ENCODE data around the gene PHACTR1.

Gene PHACTR1

GRCh38 chr6:12802440-12802839 lies 85.9 kb downstream of the PHACTR1 start:
- DNase-seq (ENCODE audit: low read depth in 3 of 3), result no peak

- no peak for DNase-seq (ENCODE audit: low read depth in 3 of 3)
These were observed 86.9 kb downstream of the PHACTR1 start for GRCh38 chr6:12803486-12803885.

DNA sequence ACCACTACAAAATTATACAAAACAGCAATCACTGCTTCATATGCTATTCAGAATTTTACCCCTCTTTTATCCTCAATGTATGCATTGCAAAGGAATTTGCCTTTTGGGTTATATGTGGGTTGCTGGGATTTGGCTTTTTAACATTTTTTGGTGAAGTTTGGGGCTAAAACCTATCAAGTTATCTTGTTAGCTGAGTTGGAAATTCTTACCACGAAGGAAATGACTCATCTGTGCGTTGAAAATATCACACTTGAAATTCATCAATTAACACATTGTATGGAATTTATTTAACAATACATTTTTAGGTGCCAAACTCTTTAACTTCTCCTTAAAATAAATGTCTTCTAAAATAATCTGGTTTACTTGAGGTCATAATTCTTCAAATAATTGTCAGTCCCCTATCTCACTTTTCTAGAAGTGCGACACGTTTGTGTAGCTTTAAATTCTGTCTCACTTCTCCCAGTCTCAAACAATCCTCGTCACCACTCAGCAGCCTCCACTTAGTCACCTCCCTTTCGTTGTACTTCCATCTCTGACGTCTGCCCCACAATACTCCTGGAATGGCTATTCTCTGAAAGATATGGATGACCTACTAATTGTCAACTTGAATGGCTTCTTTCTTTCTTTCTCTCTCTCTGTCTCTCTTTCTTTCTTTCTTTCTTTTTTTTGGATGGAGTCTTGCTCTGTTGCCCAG lies 88.5 kb downstream of the PHACTR1 start:
- DNase-seq (ENCODE audit: low read depth in 3 of 3), result no peak

GRCh38 chr6:12806136-12806535 lies 89.6 kb downstream of the PHACTR1 start:
- no peak for DNase-seq (ENCODE audit: low read depth in 3 of 3)

- no peak for DNase-seq (ENCODE audit: low read depth in 3 of 3)
These were observed 90.2 kb downstream of the PHACTR1 start for GRCh38 chr6:12806796-12807195.

DNA sequence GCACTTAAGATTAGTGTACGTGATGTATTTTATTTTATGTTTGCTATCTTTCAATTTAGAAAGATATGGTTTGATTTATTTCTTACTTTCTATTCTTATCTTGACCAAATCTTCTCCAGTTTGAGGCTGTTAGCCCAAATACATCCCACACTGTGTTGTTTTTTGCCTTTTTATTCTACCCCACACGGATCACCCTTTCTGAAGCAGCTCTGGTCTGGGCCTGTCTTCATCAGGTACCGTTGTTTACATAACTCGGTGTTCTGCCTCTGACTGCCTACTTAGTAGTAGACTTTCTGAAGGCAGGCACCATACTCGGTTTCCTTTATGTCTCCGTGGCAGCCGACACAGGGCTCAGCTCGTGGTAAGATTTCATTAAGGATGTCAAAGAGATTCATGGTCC lies 95.0 kb downstream of the PHACTR1 start:
- DNase-seq (ENCODE audit: low read depth in 3 of 3), result no peak

DNA sequence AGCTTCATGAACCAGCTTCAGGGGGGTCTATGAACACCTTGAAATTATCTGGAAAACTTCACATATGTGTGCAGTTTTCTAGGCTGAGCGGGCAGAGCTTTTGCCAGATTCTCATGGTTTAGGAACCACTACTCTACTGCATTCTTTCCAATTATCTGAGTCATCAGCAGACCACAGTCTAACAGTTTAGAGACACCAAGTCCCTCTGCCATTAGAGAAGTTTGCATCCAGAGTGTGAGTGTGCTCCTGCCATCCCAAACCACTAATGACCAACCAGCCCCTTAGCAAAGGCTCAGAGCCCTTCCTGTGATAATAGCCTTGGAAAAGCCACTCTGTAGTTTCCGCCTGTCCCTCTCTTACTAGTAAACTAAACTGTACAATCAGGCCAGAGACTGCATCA lies 96.8 kb downstream of the PHACTR1 start:
- no peak for DNase-seq (ENCODE audit: low read depth in 3 of 3)

DNA sequence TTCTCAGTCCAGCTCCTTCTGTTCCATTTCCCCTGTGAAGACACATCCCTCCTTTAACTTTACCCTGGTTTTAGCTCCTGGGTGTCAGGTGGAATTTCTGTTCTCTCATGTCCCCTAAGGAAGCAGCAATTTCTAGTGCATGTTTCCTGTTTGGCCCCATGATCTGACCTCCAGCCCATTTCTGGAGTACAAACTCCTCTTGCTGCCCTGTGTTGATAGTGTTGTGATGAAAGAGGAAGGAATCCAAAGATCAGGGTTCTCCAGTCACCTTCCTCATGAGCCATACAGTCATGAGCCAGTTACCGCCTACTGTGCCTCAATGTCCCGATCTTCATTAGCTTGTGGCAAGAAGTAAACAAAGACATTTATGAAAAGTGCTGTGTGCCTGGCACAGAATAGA lies 97.4 kb downstream of the PHACTR1 start:
- no peak for DNase-seq (ENCODE audit: low read depth in 3 of 3)

DNA sequence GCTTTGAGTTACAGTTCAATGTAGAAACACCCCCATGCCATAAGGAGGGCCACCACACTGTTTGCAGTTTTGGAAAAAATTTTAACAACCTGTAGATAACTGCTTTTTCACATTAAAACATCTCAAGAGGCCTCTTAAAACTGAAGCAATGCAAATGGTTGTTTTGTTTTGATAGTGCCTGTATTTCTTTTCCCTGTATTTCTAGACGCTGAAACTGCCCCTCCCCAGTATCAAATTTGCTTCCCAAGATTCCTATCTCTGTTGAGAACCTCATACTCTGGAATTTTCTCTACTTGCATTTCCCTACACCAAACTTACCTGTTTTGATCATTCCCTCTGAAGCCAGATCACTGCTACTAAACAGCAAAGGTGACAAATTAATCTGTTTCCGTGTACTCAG lies 98.5 kb downstream of the PHACTR1 start:
- no peak for DNase-seq (ENCODE audit: low read depth in 3 of 3)

GRCh38 chr6:12815884-12816600 lies 99.5 kb downstream of the PHACTR1 start:
- no peak for DNase-seq (ENCODE audit: low read depth in 3 of 3)

- no peak for DNase-seq (ENCODE audit: low read depth in 3 of 3)
These were observed 101.8 kb downstream of the PHACTR1 start for GRCh38 chr6:12818324-12818723.

DNA sequence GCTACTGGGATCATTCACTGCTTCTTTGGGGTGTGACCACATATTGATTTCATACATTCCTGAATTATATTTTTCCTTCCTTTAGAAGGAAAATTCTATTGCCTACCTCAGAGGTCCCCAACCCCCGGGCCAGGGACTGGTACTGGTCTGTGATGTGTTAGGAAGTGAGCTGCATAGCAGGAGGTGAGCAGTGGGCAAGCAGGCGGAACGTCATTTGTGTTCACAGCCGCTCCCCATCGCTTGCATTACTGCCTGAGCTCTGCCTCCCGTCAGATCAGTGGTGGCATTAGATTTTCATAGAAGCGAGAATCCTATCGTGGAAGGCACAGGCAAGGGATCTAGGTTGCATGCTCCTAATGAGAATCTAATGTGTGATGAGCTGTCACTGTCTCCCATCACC lies 107.3 kb downstream of the PHACTR1 start:
- no peak for DNase-seq (ENCODE audit: low read depth in 3 of 3)

GRCh38 chr6:12826584-12826983 lies 110.0 kb downstream of the PHACTR1 start:
- DNase-seq (ENCODE audit: low read depth in 3 of 3), result no peak

DNA sequence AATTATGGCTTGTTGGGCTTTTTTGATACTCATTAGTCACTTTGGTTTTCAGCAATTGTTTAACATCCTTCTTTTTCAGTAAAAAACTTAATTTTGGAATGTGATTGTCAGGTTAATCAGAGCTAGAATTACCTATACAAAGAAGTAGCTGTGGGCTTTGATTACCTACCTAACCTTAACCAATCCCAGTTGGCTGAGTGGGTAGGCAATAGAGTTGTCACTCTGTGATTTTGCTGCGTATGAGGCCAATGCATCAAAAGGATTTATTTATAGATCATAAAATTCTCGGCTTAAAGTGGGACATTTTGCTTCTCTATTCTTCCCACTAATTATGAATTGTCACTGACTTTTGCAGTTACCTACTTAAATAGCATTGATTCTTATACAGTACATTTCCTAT lies 111.4 kb downstream of the PHACTR1 start:
- no peak for DNase-seq (ENCODE audit: low read depth in 3 of 3)

- no peak for DNase-seq (ENCODE audit: low read depth in 3 of 3)
These were observed 115.7 kb downstream of the PHACTR1 start for GRCh38 chr6:12832226-12832735.

- DNase-seq (ENCODE audit: low read depth in 3 of 3), result no peak
These were observed 119.4 kb downstream of the PHACTR1 start for GRCh38 chr6:12836009-12836408.

- DNase-seq (ENCODE audit: low read depth in 3 of 3), result no peak
These were observed 125.1 kb downstream of the PHACTR1 start for GRCh38 chr6:12841619-12842018.

GRCh38 chr6:12842114-12842513 lies 125.5 kb downstream of the PHACTR1 start:
- no peak for DNase-seq (ENCODE audit: low read depth in 3 of 3)

DNA sequence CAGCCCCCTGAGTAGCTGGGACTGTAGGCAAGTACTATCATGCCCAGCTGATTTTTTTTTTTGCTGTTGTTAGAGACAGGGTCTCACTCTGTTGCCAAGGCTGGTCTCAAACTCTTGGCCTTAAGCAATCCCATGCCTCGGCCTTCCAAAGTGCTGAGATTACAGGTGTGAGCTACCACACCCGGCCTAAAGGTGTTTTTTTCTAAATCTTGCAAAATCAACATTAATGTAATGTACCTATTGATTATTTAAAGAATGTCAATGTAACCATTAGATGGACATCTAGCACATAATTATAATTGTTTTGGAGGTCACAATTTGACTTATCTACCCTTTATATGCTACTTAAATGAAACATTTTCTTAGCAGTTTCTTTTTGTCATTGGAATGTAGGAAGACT lies 126.1 kb downstream of the PHACTR1 start:
- no peak for DNase-seq (ENCODE audit: low read depth in 3 of 3)

GRCh38 chr6:12844284-12845223 lies 128.0 kb downstream of the PHACTR1 start:
- no peak for DNase-seq (ENCODE audit: low read depth in 3 of 3)

DNA sequence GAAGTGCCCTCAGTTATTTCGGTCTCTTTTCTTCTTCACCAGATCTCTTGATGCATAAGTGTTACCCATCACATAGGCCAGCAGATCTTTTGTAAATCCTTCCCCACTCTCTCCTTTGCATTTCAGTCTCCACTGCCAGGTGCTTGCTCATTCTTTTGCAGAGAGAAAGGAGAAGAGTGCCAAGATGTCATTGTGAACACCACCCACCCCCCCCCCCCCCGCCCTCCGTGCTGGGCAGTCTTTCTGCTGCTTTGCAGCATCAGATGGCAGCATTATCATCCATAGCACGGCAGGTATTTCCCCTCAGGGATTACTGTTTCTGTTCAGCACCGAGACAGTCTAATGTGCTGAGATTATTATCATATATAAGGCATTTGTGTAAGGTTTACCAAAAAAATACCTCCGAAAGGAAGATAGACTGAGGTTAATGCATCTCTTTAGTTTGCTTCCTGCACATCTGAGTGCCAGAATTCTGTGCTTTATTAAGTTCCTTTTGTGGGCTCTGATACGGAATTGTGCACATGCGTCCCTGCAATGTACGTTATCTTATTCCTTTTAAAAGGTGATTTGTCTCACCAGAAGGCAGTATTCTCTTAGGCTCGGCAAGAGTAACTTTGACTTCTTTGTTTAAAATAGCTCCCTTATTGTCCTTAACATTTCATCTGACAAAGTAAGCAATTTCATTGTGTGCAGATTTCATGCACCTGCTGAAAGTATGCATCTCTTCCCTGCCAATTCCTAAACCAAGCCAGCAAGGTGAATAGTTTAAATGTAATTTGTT lies 128.8 kb downstream of the PHACTR1 start:
- DNase-seq (ENCODE audit: low read depth in 3 of 3), result no peak

Data from stimulated activated CD4-positive, alpha-beta T cell treated with anti-CD3 and anti-CD28 coated beads, TNF-alpha, amount 100 ng/mL, for 4 hours (primary cell).